IMR-90 (cell line): ENCODE data around the gene LYZ.

Experiments
- BHLHE40 ChIP-seq: fragments of 150-350 bp; IDR thresholded peaks from 2 replicates; pipeline ENCODE4 v1.6.1; 2016; ENCODE audit warnings: mild to moderate bottlenecking, low read depth, low read length
- CTCF ChIP-seq: conservative IDR thresholded peaks from 2 replicates; pipeline ENCODE4 v1.5.1; 2012; ENCODE audit warnings: mild to moderate bottlenecking, low read depth, low read length, improper control_type of control experiment
- FOS ChIP-seq: fragments of 150-350 bp; IDR thresholded peaks from 2 replicates; pipeline ENCODE4 v1.6.1; 2016; ENCODE audit warnings: low read depth, low read length
- MAFK ChIP-seq: IDR thresholded peaks from 2 replicates; pipeline ENCODE4 v1.6.1; 2012; ENCODE audit warnings: low read depth, low read length, improper control_type of control experiment
- MXI1 ChIP-seq: IDR thresholded peaks from 2 replicates; pipeline ENCODE4 v1.6.1; 2012; ENCODE audit warnings: low read depth, mild to moderate bottlenecking, low read length, moderate library complexity, borderline replicate concordance
- POLR2A ChIP-seq: IDR thresholded peaks from 2 replicates; pipeline ENCODE4 v1.6.1; 2012; ENCODE audit warnings: mild to moderate bottlenecking, low read depth, low read length
- RAD21 ChIP-seq: IDR thresholded peaks from 2 replicates; pipeline ENCODE4 v1.6.1; 2012; ENCODE audit warnings: low read length, improper control_type of control experiment
- RFX5 ChIP-seq: IDR thresholded peaks from 2 replicates; pipeline ENCODE4 v1.8.0; 2012; ENCODE audit warnings: low read depth, mild to moderate bottlenecking, low read length, moderate library complexity
- USF2 ChIP-seq: fragments of 150-350 bp; IDR thresholded peaks from 2 replicates; pipeline ENCODE4 v1.6.1; 2017; ENCODE audit warnings: mild to moderate bottlenecking, antibody characterized with exemption, low read length, low read depth

GRCh38 chr12:69330475-69331473 lies 17.4 kb upstream of the LYZ start:
- TF ChIP-seq CTCF: no peak
- no peak for TF ChIP-seq POLR2A
- TF ChIP-seq RAD21: no peak
- TF ChIP-seq MXI1: no peak
- no peak for TF ChIP-seq MAFK
- TF ChIP-seq USF2: no peak
- no peak for TF ChIP-seq FOS
- no peak for TF ChIP-seq RFX5
- TF ChIP-seq BHLHE40: no peak
